ENCODE data around the gene AMN. TPM values are rescaled to one million over a fixed set of nuclear protein-coding genes. Genes with fewer than 3 reads are reported as not detected.

Gene AMN
- total RNA-seq, 1 donor from 2014 or later, result 11.8 TPM

- Histone ChIP-seq H3K27ac (no peak overlapping the region), H3K27me3 (no peaks in the 10 kb centered on the region), H3K4me1 (no peaks in the 10 kb centered on the region), H3K9me3 (no peaks in the 10 kb centered on the region), H3K36me3 (peaks cover 0 to 88% of the 10 kb centered on the region in 2 donors), H3K4me3 (no peak overlapping the region)
- DNase-seq (ENCODE audit: extremely low spot score in 2 of 2), result no peak
- TF ChIP-seq, protein P1, sequence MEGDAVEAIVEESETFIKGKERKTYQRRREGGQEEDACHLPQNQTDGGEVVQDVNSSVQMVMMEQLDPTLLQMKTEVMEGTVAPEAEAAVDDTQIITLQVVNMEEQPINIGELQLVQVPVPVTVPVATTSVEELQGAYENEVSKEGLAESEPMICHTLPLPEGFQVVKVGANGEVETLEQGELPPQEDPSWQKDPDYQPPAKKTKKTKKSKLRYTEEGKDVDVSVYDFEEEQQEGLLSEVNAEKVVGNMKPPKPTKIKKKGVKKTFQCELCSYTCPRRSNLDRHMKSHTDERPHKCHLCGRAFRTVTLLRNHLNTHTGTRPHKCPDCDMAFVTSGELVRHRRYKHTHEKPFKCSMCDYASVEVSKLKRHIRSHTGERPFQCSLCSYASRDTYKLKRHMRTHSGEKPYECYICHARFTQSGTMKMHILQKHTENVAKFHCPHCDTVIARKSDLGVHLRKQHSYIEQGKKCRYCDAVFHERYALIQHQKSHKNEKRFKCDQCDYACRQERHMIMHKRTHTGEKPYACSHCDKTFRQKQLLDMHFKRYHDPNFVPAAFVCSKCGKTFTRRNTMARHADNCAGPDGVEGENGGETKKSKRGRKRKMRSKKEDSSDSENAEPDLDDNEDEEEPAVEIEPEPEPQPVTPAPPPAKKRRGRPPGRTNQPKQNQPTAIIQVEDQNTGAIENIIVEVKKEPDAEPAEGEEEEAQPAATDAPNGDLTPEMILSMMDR (IDR thresholded peaks at IDR 0.05), result no peak
- TF ChIP-seq POLR2A (IDR thresholded peaks at IDR 0.05) (no peak), POLR2AphosphoS5 (IDR thresholded peaks at IDR 0.05; ENCODE audit: insufficient read depth in 1 of 2, low read depth in 1 of 2) (no peak)
- intact Hi-C loops (cut with DNase I), result no loop called here
Measured at GRCh38 chr14:102947321-102948103, 25.0 kb downstream of the AMN start.

DNA sequence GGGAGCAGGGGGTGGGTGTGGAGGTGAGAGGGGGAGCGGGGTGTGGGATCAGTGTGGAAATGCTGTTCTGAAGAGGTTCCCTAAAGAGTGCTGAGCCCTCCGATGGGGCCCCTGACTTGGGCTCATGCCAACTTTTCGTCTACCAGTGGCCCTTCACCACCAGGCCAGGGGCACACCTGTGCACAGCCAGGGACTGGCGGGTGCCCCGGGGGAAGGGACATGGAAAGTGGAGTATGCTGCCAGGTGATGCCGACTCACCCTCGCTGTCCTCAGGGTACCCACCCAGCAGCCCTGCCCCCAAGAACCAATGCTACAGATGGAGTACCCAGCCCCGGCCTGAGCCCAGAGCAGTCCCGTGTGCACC, 26.2 kb downstream of the AMN start:
- no peak for DNase-seq (ENCODE audit: extremely low spot score in 2 of 2)
- Histone ChIP-seq H3K27ac (no peak overlapping the region), H3K36me3 (peaks cover 0 to 90% of the 10 kb centered on the region in 2 donors), H3K27me3 (no peaks in the 10 kb centered on the region), H3K9me3 (no peaks in the 10 kb centered on the region), H3K4me3 (no peak overlapping the region), H3K4me1 (no peaks in the 10 kb centered on the region)
- intact Hi-C loops (cut with DNase I), result no loop called here
- TF ChIP-seq POLR2A (IDR thresholded peaks at IDR 0.05) (no peak), POLR2AphosphoS5 (IDR thresholded peaks at IDR 0.05; ENCODE audit: insufficient read depth in 1 of 2, low read depth in 1 of 2) (no peak)
- TF ChIP-seq, protein P1 (IDR thresholded peaks at IDR 0.05), result no peak

DNA sequence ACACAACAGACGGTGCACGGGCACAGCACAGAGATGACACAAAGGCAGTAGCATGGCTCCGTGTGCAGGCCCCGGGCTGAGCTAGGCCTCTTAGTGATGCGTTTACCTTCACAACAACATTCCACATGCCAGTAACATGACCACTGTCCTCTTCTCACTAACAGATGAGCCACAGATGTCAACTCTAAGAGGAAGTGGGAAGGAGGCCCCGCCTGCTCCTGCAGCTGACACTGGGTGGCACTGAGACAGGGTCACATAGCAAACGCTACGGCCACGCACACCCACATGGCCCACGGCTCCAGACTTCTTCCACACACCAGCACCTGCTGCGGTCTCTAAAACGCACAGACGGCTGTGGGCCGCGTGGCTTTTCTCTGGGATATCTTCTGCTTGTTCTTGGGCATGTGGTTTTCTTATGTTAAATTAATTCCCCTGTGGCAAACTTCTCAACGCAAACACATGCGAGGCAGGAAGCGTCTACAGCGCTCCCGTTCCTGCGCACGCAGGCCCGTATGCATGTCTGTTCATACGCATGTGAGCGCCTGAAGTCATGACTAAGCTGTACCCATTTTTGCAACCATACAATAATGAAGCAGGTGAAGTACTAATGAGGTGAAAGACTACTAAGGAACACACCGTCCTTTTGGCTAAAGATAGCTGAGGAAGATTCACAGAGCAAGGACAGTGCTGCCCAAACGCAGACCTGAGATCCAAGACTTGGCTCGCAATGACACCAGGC, 26.8 kb downstream of the AMN start:
- intact Hi-C loops (cut with DNase I), result no loop called here
- no peak overlapping the region for H3K4me3 ChIP-seq
- TF ChIP-seq, protein P1 (IDR thresholded peaks at IDR 0.05), result no peak
- TF ChIP-seq POLR2AphosphoS5 (IDR thresholded peaks at IDR 0.05; ENCODE audit: insufficient read depth in 1 of 2, low read depth in 1 of 2) (no peak), POLR2A (IDR thresholded peaks at IDR 0.05) (no peak)
- H3K9me3 ChIP-seq, result no peaks in the 10 kb centered on the region
- H3K4me1 ChIP-seq, result no peaks in the 10 kb centered on the region
- no peak for DNase-seq (ENCODE audit: extremely low spot score in 2 of 2)
- H3K27ac ChIP-seq, result no peak overlapping the region
- peaks cover 0 to 90% of the 10 kb centered on the region in 2 donors for H3K36me3 ChIP-seq
- no peaks in the 10 kb centered on the region for H3K27me3 ChIP-seq

- intact Hi-C loops (cut with DNase I), result no loop called here
- DNase-seq (ENCODE audit: extremely low spot score in 2 of 2), result no peak
- TF ChIP-seq, protein P1 (IDR thresholded peaks at IDR 0.05), result no peak
- TF ChIP-seq POLR2A (IDR thresholded peaks at IDR 0.05) (no peak), POLR2AphosphoS5 (IDR thresholded peaks at IDR 0.05; ENCODE audit: insufficient read depth in 1 of 2, low read depth in 1 of 2) (no peak)
- Histone ChIP-seq H3K4me3 (no peak overlapping the region), H3K27me3 (no peaks in the 10 kb centered on the region), H3K4me1 (no peaks in the 10 kb centered on the region), H3K9me3 (no peaks in the 10 kb centered on the region), H3K36me3 (peaks cover 0 to 90% of the 10 kb centered on the region in 2 donors), H3K27ac (no peak overlapping the region)
Measured at GRCh38 chr14:102949801-102950451, 27.5 kb downstream of the AMN start.
